K562 (cell line): ENCODE measurements around the gene RHEX.

Experiments used
- CEBPG ChIP-seq, 3 experiments: fragments of 200-800 bp in 1 of 3; sonication (Bioruptor generic) in 1 of 3; sonication (generic) in 1 of 3; formaldehyde crosslinking in 1 of 3; IDR thresholded peaks in 2 of 3; conservative IDR thresholded peaks in 1 of 3; 2 replicates each; pipeline versions ENCODE4 v1.6.1 to v1.8.0; 2016 to 2022; ENCODE audit warnings: missing compliant biosample characterization in 2 of 3, missing genetic modification characterization in 2 of 3, mild to moderate bottlenecking in 1 of 3, missing genetic modification reagents in 1 of 3
- PRPF4 ChIP-seq: fragments of 200-400 bp; formaldehyde crosslinking; IDR thresholded peaks from one replicate; pipeline ENCODE4 v1.6.1; 2017; ENCODE audit warnings: low read length, low read depth, mild to moderate bottlenecking; ENCODE audit not compliant: insufficient read depth, poor library complexity, severe bottlenecking
- TF ChIP-seq, protein P1 (sequence below), 3 experiments: IDR thresholded peaks in 2 of 3; conservative IDR thresholded peaks in 1 of 3; 2 replicates each; pipeline ENCODE4 v1.5.1; 2011 to 2012; ENCODE audit warnings: low read length in 3 of 3, mild to moderate bottlenecking in 3 of 3, control low read depth in 2 of 3, improper control_type of control experiment in 1 of 3, inconsistent platforms in 1 of 3, low read depth in 1 of 3, mixed read lengths in 1 of 3, moderate library complexity in 1 of 3; ENCODE audit not compliant: insufficient read depth in 2 of 3

DNA sequence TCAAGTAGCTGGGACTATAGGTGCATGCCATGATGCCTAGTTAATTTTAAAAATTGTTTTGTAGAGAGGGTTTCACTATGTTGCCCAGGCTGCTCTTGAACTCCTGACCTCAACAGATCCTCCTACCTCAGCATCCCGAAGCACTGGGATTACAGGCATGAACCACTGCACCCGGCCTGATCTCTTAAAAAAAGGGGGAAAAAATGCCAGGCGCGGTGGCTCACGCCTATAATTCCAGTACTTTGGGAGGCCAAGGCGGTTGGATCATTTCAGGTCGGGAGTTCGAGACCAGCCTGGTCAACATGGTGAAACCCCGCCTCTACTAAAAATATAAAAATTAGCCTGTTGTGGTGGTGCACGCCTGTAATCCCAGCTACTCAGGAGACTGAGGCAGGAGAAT is 51.0 kb downstream of the RHEX start:
- TF ChIP-seq, protein P1, sequence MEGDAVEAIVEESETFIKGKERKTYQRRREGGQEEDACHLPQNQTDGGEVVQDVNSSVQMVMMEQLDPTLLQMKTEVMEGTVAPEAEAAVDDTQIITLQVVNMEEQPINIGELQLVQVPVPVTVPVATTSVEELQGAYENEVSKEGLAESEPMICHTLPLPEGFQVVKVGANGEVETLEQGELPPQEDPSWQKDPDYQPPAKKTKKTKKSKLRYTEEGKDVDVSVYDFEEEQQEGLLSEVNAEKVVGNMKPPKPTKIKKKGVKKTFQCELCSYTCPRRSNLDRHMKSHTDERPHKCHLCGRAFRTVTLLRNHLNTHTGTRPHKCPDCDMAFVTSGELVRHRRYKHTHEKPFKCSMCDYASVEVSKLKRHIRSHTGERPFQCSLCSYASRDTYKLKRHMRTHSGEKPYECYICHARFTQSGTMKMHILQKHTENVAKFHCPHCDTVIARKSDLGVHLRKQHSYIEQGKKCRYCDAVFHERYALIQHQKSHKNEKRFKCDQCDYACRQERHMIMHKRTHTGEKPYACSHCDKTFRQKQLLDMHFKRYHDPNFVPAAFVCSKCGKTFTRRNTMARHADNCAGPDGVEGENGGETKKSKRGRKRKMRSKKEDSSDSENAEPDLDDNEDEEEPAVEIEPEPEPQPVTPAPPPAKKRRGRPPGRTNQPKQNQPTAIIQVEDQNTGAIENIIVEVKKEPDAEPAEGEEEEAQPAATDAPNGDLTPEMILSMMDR (IDR thresholded peaks at IDR 0.05 in 2 of 3, conservative IDR thresholded peaks at IDR 0.05 in 1 of 3; ENCODE audit: insufficient read depth in 2 of 3, low read depth in 1 of 3, low read length in 3 of 3) = no peak
- TF ChIP-seq PRPF4 (no peak), CEBPG (CRISPR knock-in tag; IDR thresholded peaks at IDR 0.05) (no peak), CEBPG (tag; conservative IDR thresholded peaks at IDR 0.05 in 1 of 2, IDR thresholded peaks at IDR 0.05 in 1 of 2) (no peak)
